ENCODE results near the gene DIDO1.

- TF ChIP-seq, protein P1, sequence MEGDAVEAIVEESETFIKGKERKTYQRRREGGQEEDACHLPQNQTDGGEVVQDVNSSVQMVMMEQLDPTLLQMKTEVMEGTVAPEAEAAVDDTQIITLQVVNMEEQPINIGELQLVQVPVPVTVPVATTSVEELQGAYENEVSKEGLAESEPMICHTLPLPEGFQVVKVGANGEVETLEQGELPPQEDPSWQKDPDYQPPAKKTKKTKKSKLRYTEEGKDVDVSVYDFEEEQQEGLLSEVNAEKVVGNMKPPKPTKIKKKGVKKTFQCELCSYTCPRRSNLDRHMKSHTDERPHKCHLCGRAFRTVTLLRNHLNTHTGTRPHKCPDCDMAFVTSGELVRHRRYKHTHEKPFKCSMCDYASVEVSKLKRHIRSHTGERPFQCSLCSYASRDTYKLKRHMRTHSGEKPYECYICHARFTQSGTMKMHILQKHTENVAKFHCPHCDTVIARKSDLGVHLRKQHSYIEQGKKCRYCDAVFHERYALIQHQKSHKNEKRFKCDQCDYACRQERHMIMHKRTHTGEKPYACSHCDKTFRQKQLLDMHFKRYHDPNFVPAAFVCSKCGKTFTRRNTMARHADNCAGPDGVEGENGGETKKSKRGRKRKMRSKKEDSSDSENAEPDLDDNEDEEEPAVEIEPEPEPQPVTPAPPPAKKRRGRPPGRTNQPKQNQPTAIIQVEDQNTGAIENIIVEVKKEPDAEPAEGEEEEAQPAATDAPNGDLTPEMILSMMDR (conservative IDR thresholded peaks at IDR 0.05 in 1 of 2, IDR thresholded peaks at IDR 0.05 in 1 of 2; ENCODE audit: extremely low read depth in 1 of 2, insufficient read depth in 1 of 2, low read depth in 1 of 2, low read length in 2 of 2) = no peak
- TF ChIP-seq EZH2 (IDR thresholded peaks at IDR 0.05; ENCODE audit: borderline replicate concordance, low read length) = no peak
These were observed 68.1 kb downstream of the DIDO1 start for GRCh38 chr20:62858058-62858830.

Data from mammary epithelial cell (primary cell).